Activated CD8-positive, alpha-beta memory T cell treated with anti-CD3 and anti-CD28 coated beads for 36 hours (primary cell): Measurements from ENCODE around the gene SPOCK1. TPM values are rescaled to one million over a fixed set of nuclear protein-coding genes. Genes with fewer than 3 reads are reported as not detected.
"Not testable (repeated sequence)": the region's sequence is repeated elsewhere in the genome, so short reads cannot be mapped to it uniquely, and the experiment has no call there.

Source experiments
- CTCF ChIA-PET: fragments of 350-600 bp; sonication (Branson Sonifier 250); formaldehyde crosslinking; loops from one replicate; lab custom pipeline; 2021; ENCODE audit warnings: antibody characterized with exemption; lab: Charles Lee
- POLR2A ChIA-PET: fragments of 350-600 bp; sonication (Branson Sonifier 250); formaldehyde crosslinking; loops from one replicate; lab custom pipeline; 2021; ENCODE audit warnings: antibody characterized with exemption; lab: Charles Lee
- total RNA-seq, 2 experiments: library from RNA; stranded (reverse); gene quantifications; one replicate each; pipeline ENCODE4 v1.2.3, GENCODE V29; 2021

SPOCK1 gene
- total RNA-seq, 2 experiments from 2014 or later, result not detected

GRCh38 chr5:137403869-137404268 is 95.3 kb downstream of the SPOCK1 start:
- ChIA-PET POLR2A (no interaction called here), CTCF (no interaction called here)

GRCh38 chr5:137402436-137403187 is 96.5 kb downstream of the SPOCK1 start:
- CTCF ChIA-PET, result no interaction called here
- POLR2A ChIA-PET, result no interaction called here

- CTCF ChIA-PET, result no interaction called here
Observed at GRCh38 chr5:137401946-137402345, 97.2 kb downstream of the SPOCK1 start.

GRCh38 chr5:137400571-137400970 is 98.6 kb downstream of the SPOCK1 start:
- ChIA-PET CTCF (no interaction called here), POLR2A (no interaction called here)

More at GRCh38 chr5:137401946-137402345, 97.2 kb downstream of the SPOCK1 start:
- POLR2A ChIA-PET, result no interaction called here

GRCh38 chr5:137399911-137400310 is 99.2 kb downstream of the SPOCK1 start:
- CTCF ChIA-PET, result no interaction called here
- POLR2A ChIA-PET, result no interaction called here

- ChIA-PET CTCF (no interaction called here), POLR2A (no interaction called here)
Observed at GRCh38 chr5:137398751-137399150, 100.4 kb downstream of the SPOCK1 start.

- CTCF ChIA-PET, result no interaction called here
- POLR2A ChIA-PET, result no interaction called here
Observed at GRCh38 chr5:137398154-137398553, 101.0 kb downstream of the SPOCK1 start.

GRCh38 chr5:137395011-137395755 is 103.9 kb downstream of the SPOCK1 start:
- ChIA-PET CTCF (no interaction called here), POLR2A (no interaction called here)

- ChIA-PET POLR2A (no interaction called here), CTCF (no interaction called here)
Observed at GRCh38 chr5:137394380-137394779, 104.7 kb downstream of the SPOCK1 start.

GRCh38 chr5:137393196-137393993 is 105.7 kb downstream of the SPOCK1 start:
- POLR2A ChIA-PET, result no interaction called here
- CTCF ChIA-PET, result no interaction called here

GRCh38 chr5:137392261-137392660 is 106.9 kb downstream of the SPOCK1 start:
- ChIA-PET CTCF (no interaction called here), POLR2A (no interaction called here)

- CTCF ChIA-PET, POLR2A ChIA-PET: not testable (repeated sequence)
Observed at GRCh38 chr5:137391044-137391443, 108.1 kb downstream of the SPOCK1 start.

GRCh38 chr5:137389042-137389441 is 110.1 kb downstream of the SPOCK1 start:
- POLR2A ChIA-PET, result no interaction called here
- CTCF ChIA-PET, result no interaction called here

- CTCF ChIA-PET, result no interaction called here
- POLR2A ChIA-PET, result no interaction called here
Observed at GRCh38 chr5:137385064-137385463, 114.1 kb downstream of the SPOCK1 start.

- POLR2A ChIA-PET, result no interaction called here
- CTCF ChIA-PET, result no interaction called here
Observed at GRCh38 chr5:137383909-137384308, 115.2 kb downstream of the SPOCK1 start.

- POLR2A ChIA-PET, result no interaction called here
Observed at GRCh38 chr5:137381555-137381954, 117.6 kb downstream of the SPOCK1 start.

GRCh38 chr5:137379555-137380286 is 119.4 kb downstream of the SPOCK1 start:
- POLR2A ChIA-PET, result no interaction called here
- CTCF ChIA-PET, result no interaction called here

More at GRCh38 chr5:137381555-137381954, 117.6 kb downstream of the SPOCK1 start:
- CTCF ChIA-PET, result no interaction called here

- POLR2A ChIA-PET, result no interaction called here
- CTCF ChIA-PET, result no interaction called here
Observed at GRCh38 chr5:137375741-137376526, 123.2 kb downstream of the SPOCK1 start.
